GM19043 (cell line): ENCODE measurements around the gene ELMO1.

ENCODE experiments used
- ATAC-seq: cut with Tn5 transposase; IDR thresholded peaks from one replicate; pipeline ENCODE4 v1.9.1; 2021; ENCODE audit warnings: low read depth; ENCODE audit not compliant: unreplicated experiment

The ELMO1 gene

GRCh38 chr7:36875794-36876193, 572.9 kb downstream of the ELMO1 start:
- ATAC-seq: no peak

DNA sequence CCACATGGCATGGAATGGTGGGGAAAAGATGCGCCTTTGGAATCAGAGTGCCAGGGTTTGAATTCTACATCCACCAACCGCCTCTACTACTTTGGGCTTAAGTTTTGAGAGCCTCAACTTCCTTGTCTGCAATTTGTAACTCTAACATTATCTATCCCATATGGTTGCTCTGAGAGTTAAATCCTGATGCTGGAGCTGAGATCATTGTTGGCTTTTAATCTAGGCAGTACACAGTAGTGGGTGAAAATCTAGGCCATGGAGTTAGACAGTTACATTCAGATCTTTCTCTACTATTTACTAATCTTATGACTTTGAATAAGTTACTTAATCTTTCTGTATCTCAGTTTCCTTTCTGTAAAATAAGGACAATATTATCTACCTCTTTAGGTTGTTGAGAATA, 574.6 kb downstream of the ELMO1 start:
- no peak for ATAC-seq

DNA sequence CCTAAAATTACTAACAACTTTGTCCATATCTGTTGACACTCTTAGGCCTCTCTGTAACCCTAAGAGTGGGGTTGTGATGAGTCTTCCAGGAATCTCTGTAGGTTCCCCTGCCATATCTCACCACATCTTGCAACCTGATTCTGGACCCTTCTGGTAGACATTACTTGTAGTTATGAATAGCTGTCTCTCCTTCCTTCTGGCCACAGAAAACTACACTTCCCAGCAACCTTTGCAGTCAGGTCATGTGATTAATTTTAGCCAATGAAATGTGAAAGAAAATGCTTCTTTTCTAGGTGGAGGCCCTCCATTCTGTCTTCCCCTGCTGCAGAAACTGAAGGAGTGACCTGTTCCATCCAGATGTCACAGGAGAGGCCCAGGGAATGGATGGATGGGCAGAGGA, 576.8 kb downstream of the ELMO1 start:
- no peak for ATAC-seq

GRCh38 chr7:36871355-36871738, 577.3 kb downstream of the ELMO1 start:
- ATAC-seq: no peak

GRCh38 chr7:36870625-36871354, 577.9 kb downstream of the ELMO1 start:
- no peak for ATAC-seq

- no peak for ATAC-seq
Measured at GRCh38 chr7:36868727-36869411, 579.8 kb downstream of the ELMO1 start.

- ATAC-seq: no peak
Measured at GRCh38 chr7:36865019-36865418, 583.6 kb downstream of the ELMO1 start.

- ATAC-seq: no peak
Measured at GRCh38 chr7:36863901-36864701, 584.6 kb downstream of the ELMO1 start.

- no peak for ATAC-seq
Measured at GRCh38 chr7:36862771-36863261, 585.8 kb downstream of the ELMO1 start.

- ATAC-seq: no peak
Measured at GRCh38 chr7:36861656-36862055, 587.0 kb downstream of the ELMO1 start.

DNA sequence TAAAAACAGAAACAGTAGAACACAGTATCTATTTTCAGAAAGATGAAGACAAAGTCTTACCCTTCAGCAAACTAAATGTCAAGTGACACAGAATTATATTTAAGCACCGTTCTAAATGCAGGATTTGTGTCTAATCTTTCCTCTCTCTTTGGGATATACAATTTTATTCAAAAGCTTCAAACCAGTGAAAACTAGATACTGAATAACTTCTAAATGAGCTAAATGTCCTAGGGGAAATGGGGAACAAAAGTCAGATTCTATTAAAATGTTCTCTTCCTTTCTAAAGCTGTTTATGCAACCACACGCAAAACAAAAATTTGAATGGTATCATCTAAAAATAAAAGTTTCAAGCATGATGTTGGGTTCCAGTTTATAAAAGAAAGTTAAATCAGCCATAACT, 588.0 kb downstream of the ELMO1 start:
- ATAC-seq: no peak

DNA sequence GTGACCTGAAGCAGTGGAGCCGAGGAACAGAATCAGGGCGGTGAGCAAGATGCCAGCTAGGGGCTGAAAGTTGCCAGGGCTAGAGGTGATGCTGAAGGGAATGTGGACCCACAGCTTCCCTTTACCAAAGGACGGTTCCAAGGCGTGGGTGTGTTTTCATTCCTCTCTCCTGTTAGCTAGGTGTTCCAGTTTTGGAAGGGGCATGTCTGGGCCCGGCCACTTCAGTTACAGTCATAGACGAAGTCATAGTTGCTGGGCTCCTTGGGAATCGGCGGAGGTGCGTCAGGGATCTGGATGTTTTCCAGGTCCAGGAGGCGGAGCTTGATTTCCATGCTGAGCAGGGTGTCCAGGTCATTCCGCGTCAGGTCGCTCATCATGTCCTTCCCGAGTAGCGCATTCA, 593.3 kb downstream of the ELMO1 start:
- ATAC-seq: no peak

DNA sequence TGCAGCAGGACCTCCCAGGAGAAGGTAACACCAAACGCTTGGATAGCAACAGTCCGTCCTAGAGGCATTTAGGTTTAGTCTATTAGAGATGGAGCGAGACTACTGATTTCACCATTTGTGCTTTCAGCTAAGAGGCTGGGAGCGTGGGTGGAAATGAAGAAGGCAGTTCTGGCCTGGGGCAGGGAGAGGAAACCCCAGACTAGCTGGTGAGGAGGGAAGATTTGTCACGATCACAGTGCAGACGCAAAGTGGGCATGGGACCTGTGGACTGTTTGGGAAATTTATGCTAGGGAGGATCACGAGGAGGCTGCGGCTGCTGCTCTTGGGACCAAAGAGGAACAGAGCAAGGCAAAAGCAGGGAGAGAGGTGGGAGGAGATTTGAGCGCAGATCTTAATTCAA, 594.0 kb downstream of the ELMO1 start:
- no peak for ATAC-seq

DNA sequence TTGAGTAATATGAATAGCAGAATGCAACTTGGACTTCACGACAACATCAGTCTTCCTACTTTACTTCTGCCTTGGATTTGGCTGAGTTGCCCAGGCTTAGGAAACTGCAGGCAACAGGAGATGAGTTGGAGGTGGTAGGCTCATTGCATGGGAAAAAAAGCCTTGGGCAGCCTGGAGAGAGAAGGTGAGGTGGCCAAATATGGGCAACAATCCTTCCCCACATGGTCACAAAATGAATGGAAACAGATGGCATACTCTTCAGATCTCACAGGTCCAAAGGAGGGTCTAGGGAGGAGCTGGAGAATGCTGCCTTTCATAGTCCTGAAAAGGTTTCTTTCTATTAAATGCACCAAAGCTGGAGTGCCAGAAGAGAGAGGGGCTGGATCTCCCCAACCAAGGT, 595.7 kb downstream of the ELMO1 start:
- ATAC-seq: no peak

- no peak for ATAC-seq
Measured at GRCh38 chr7:36852017-36852416, 596.6 kb downstream of the ELMO1 start.

GRCh38 chr7:36851382-36851781, 597.3 kb downstream of the ELMO1 start:
- ATAC-seq: no peak

DNA sequence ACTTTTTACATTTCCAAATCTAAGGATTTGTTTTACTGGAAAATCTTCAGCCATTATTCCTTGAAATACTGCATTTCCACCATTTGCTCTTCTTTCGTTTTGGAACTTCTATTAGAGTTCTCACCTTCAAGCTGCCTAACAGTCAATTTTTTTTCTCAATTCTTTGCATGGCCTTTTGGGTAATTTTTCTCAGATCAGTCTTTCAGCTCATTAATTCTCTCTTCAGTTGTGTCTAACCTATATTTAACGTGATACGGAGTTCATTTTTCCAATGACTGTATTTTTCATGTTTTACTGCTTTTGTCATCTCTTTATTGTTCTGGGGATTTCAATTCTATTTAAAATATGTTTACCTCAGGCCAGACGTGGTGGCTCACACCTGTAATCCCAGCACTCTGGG, 600.7 kb downstream of the ELMO1 start:
- no peak for ATAC-seq

GRCh38 chr7:36844374-36844773, 604.3 kb downstream of the ELMO1 start:
- no peak for ATAC-seq

- ATAC-seq: no peak
Measured at GRCh38 chr7:36840904-36841303, 607.8 kb downstream of the ELMO1 start.

DNA sequence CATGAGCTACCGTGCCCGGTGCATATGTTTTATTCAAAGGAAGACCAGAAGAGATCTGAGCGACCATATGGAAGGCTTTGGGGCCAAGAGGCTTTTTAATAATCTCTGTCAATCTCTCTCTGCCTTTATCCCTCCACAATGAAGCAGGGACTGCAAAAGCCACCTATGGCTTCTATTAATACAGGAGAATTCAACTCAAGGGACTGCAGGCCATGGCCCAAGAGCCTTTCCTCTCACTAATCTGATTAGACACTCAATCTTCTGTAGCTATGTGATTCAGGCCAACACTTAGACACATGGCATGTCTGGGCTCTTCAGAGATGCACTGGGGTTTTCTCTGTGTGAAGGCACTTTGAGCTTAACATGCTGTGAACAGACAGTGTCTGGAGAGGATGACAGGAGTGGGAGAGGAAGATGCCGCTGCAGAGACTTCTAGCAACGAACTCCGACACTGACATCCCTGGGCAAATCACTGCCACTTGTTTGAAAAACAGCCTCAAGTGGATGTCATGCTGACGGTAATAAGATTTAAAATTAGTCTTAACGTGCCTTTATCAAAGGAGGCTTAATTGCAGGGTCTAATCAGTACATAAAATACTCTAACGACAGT, 609.9 kb downstream of the ELMO1 start:
- ATAC-seq: no peak

DNA sequence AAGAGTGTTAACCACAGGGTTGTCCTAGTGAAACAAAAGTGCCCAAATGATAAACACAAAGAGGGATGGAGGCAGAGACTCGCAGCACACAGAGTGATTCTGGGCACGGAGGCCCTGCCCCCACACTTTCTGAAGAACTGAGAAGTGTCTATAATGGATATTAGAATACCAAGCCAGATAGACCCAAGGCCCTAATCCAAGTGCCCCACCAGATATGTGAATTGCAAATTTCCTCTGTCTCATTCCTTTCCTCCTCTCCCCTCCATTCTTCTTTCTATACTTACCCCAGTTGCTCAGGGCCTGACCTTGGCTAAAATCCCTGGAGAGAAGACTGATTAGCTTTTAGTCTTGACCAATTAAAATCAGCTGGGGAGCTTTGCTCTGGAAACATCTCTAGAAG, 617.6 kb downstream of the ELMO1 start:
- no peak for ATAC-seq
